Measurements from ENCODE around the gene UGDH.
"Not testable (repeated sequence)": the region's sequence is repeated elsewhere in the genome, so short reads cannot be mapped to it uniquely, and the experiment has no call there.

Gene UGDH

GRCh38 chr4:39548425-39549067, 21.3 kb upstream of the UGDH start:
- Histone ChIP-seq H3K9me3 (ENCODE audit: control insufficient read depth, low read length) (no peaks in the 10 kb centered on the region), H3K4me1 (ENCODE audit: control insufficient read depth, insufficient read depth, low read length) (peaks cover 22% of the 10 kb centered on the region), H3K4me3 (ENCODE audit: low read length) (no peak overlapping the region), H3K36me3 (ENCODE audit: control insufficient read depth, insufficient read depth, low read length, severe bottlenecking) (peaks cover 39% of the 10 kb centered on the region), H3K9ac (ENCODE audit: low read length) (no peak overlapping the region), H3K27me3 (replicated peaks; ENCODE audit: control insufficient read depth, insufficient read depth, low read length) (no peaks in the 10 kb centered on the region)
- DNase-seq (ENCODE audit: low read depth), result peak; percentile 27

DNA sequence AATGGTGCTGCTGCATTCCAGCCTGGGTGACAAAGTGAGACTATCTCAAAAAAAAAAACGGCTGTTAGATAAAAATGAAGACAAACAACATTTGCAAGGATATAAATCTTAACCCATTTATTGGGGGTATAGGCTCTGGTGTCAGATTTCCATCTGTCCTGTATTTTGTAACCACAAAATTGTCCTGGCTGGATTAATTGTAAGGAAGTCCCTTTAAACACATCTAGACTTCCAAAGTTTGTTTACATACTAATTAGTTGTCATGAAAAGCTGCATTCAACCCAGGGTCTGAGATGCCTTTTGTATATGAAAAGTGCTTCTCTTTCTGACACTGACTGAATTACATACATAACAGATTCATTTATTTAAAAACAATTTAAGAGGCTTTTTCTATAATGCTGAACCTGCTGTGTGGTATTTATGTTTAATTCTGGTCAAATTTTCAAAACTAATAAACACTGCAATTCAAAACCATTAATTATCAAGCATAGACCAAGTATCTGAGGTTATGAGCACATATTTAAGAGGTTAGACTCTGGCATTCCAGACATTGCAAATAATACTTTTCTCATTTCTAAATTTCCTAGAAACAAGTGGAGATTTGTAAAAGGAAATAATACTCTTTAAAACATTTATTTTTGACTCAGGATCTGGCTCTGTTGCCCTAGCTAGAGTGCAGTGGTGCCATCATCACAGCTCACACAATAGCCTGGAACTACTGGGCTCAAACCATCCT, 17.5 kb upstream of the UGDH start:
- Histone ChIP-seq H3K27me3 (replicated peaks; ENCODE audit: control insufficient read depth, insufficient read depth, low read length) (no peaks in the 10 kb centered on the region), H3K9ac (ENCODE audit: low read length) (no peak overlapping the region), H3K9me3 (ENCODE audit: control insufficient read depth, low read length) (no peaks in the 10 kb centered on the region), H3K4me1 (ENCODE audit: control insufficient read depth, insufficient read depth, low read length) (peaks cover 31% of the 10 kb centered on the region), H3K36me3 (ENCODE audit: control insufficient read depth, insufficient read depth, low read length, severe bottlenecking) (peaks cover 14% of the 10 kb centered on the region), H3K4me3 (ENCODE audit: low read length) (no peak overlapping the region)
- DNase-seq (ENCODE audit: low read depth), result peak; percentile 34

DNA sequence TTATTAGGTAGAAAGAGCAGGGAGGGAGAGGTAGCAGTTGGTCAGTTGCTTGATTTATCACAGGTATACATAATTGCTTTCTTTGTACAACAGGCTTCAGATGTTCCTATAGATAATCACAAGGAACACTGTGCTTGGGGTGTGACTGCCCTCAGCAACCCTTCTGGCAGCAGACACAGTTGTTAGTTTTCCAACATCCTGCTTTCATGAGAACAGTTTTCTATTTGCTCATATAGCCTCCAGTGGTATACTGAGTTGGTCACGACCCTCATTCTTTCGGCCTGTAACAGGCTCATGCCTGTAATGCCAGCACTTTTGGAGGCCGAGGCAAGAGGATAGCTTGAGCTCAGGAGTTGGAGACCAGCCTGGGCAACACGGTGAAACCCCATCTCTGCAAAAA, 16.8 kb upstream of the UGDH start:
- H3K4me1 ChIP-seq (ENCODE audit: control insufficient read depth, insufficient read depth, low read length), result peaks cover 31% of the 10 kb centered on the region
- not testable (repeated sequence) for H3K36me3 ChIP-seq (ENCODE audit: control insufficient read depth, insufficient read depth, low read length, severe bottlenecking); H3K9me3 ChIP-seq (ENCODE audit: control insufficient read depth, low read length); DNase-seq (ENCODE audit: low read depth); H3K9ac ChIP-seq (ENCODE audit: low read length); H3K4me3 ChIP-seq (ENCODE audit: low read length); H3K27me3 ChIP-seq (replicated peaks; ENCODE audit: control insufficient read depth, insufficient read depth, low read length)

DNA sequence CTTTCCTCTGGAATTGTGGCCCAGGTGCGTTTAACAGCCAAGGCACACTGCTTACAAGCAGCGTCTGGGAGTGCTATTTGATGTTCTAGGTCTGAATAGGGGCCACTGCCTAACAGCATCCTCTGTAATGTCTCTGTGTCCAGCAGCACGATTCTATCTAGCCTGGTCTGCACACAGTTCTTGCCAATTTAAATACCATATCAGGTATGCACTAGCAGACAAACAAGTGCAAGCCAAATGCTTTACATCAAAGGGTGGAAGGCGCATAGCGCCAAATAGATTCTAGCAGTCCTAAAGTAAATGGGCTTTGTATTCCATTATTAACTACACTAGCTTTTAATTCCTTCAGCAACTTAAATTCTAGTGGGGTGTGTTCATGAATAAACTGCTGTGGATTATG, 15.8 kb upstream of the UGDH start:
- no peak for DNase-seq (ENCODE audit: low read depth)
- Histone ChIP-seq H3K4me1 (ENCODE audit: control insufficient read depth, insufficient read depth, low read length) (peaks cover 22% of the 10 kb centered on the region), H3K4me3 (ENCODE audit: low read length) (no peak overlapping the region), H3K9me3 (ENCODE audit: control insufficient read depth, low read length) (no peaks in the 10 kb centered on the region), H3K36me3 (ENCODE audit: control insufficient read depth, insufficient read depth, low read length, severe bottlenecking) (peaks cover 3% of the 10 kb centered on the region), H3K27me3 (replicated peaks; ENCODE audit: control insufficient read depth, insufficient read depth, low read length) (no peaks in the 10 kb centered on the region), H3K9ac (ENCODE audit: low read length) (no peak overlapping the region)

DNA sequence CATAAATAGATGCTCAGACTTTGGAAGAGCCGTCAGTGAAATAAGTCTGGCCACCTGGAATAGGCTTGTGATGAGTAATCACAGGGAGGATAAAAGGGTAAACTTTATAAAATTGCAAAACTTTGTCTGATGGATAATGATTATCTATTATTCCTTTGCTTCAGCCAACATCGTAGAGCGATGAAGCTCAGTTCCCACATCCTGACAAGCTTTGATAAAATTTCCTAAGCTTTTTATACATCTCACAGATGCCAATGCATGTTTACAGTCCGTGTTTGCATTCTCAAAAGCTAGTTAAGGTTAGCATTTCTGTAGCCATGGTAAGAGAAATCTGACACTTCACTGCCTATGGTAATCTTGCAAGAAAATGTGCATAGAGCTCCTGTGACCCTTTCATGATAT, 15.4 kb upstream of the UGDH start:
- Histone ChIP-seq H3K4me1 (ENCODE audit: control insufficient read depth, insufficient read depth, low read length) (peaks cover 21% of the 10 kb centered on the region), H3K4me3 (ENCODE audit: low read length) (no peak overlapping the region), H3K27me3 (replicated peaks; ENCODE audit: control insufficient read depth, insufficient read depth, low read length) (no peaks in the 10 kb centered on the region), H3K9ac (ENCODE audit: low read length) (no peak overlapping the region), H3K36me3 (ENCODE audit: control insufficient read depth, insufficient read depth, low read length, severe bottlenecking) (peaks cover 3% of the 10 kb centered on the region), H3K9me3 (ENCODE audit: control insufficient read depth, low read length) (no peaks in the 10 kb centered on the region)
- DNase-seq (ENCODE audit: low read depth), result no peak

- H3K36me3 ChIP-seq (ENCODE audit: control insufficient read depth, insufficient read depth, low read length, severe bottlenecking), result peaks cover 3% of the 10 kb centered on the region
- no peak for DNase-seq (ENCODE audit: low read depth)
- H3K4me3 ChIP-seq (ENCODE audit: low read length), result no peak overlapping the region
- no peak overlapping the region for H3K9ac ChIP-seq (ENCODE audit: low read length)
- H3K27me3 ChIP-seq (replicated peaks; ENCODE audit: control insufficient read depth, insufficient read depth, low read length), result no peaks in the 10 kb centered on the region
- H3K4me1 ChIP-seq (ENCODE audit: control insufficient read depth, insufficient read depth, low read length), result peaks cover 21% of the 10 kb centered on the region
- H3K9me3 ChIP-seq (ENCODE audit: control insufficient read depth, low read length), result no peaks in the 10 kb centered on the region
Observed at GRCh38 chr4:39541987-39542610, 14.9 kb upstream of the UGDH start.

- Histone ChIP-seq H3K9me3 (ENCODE audit: control insufficient read depth, low read length) (no peaks in the 10 kb centered on the region), H3K36me3 (ENCODE audit: control insufficient read depth, insufficient read depth, low read length, severe bottlenecking) (peaks cover 3% of the 10 kb centered on the region), H3K4me1 (ENCODE audit: control insufficient read depth, insufficient read depth, low read length) (peaks cover 10% of the 10 kb centered on the region), H3K4me3 (ENCODE audit: low read length) (no peak overlapping the region), H3K9ac (ENCODE audit: low read length) (no peak overlapping the region), H3K27me3 (replicated peaks; ENCODE audit: control insufficient read depth, insufficient read depth, low read length) (no peaks in the 10 kb centered on the region)
- peak; percentile 83 for DNase-seq (ENCODE audit: low read depth)
Observed at GRCh38 chr4:39539089-39539611, 11.9 kb upstream of the UGDH start.

DNA sequence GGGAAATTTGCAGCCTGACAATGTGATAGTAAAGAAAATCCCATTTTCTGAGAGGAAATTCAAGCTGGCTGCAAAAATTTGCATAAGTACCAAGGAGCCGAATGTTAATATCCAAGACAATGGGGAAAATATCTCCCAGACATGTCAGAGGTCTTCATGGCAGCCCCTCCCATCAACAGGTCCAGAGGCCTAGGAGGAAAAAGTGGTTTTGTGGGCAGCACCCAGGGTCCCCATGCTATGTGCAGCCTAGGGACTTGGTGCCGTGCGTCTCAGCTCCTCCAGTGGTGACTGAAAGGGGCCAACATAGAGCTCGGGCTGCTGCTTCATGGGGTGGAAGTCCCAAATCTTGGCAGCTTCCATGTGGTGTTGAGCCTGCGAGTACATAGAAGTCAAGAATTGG, 6.3 kb upstream of the UGDH start:
- DNase-seq (ENCODE audit: low read depth), result no peak
- Histone ChIP-seq H3K9me3 (ENCODE audit: control insufficient read depth, low read length) (peaks cover 3% of the 10 kb centered on the region), H3K9ac (ENCODE audit: low read length) (no peak overlapping the region), H3K27me3 (replicated peaks; ENCODE audit: control insufficient read depth, insufficient read depth, low read length) (no peaks in the 10 kb centered on the region), H3K4me3 (ENCODE audit: low read length) (no peak overlapping the region), H3K36me3 (ENCODE audit: control insufficient read depth, insufficient read depth, low read length, severe bottlenecking) (no peaks in the 10 kb centered on the region), H3K4me1 (ENCODE audit: control insufficient read depth, insufficient read depth, low read length) (peaks cover 2% of the 10 kb centered on the region)

DNA sequence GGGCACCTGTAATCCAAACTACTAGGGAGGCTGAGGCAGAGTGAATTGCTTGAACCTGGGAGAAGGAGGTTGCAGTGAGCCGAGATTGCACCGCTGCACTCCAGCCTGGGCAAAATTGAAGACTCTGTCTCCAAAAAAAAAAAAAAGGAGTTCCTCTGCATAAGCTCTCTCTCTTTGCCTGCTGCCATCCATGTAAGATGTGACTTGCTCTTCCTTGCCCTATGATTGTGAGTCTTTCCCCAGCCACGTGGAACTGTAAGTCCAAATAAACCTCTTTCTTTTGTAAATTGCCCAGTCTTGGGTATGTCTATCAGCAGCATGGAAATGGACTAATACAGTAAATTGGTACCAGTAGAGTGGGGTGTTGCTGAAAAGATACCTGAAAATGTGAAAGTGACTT, 5.0 kb upstream of the UGDH start:
- not testable (repeated sequence) for H3K36me3 ChIP-seq (ENCODE audit: control insufficient read depth, insufficient read depth, low read length, severe bottlenecking); DNase-seq (ENCODE audit: low read depth); H3K9ac ChIP-seq (ENCODE audit: low read length); H3K27me3 ChIP-seq (replicated peaks; ENCODE audit: control insufficient read depth, insufficient read depth, low read length); H3K4me1 ChIP-seq (ENCODE audit: control insufficient read depth, insufficient read depth, low read length); H3K9me3 ChIP-seq (ENCODE audit: control insufficient read depth, low read length); H3K4me3 ChIP-seq (ENCODE audit: low read length)

GRCh38 chr4:39530682-39531081, 3.4 kb upstream of the UGDH start:
- no peaks in the 10 kb centered on the region for H3K36me3 ChIP-seq (ENCODE audit: control insufficient read depth, insufficient read depth, low read length, severe bottlenecking)
- no peak for DNase-seq (ENCODE audit: low read depth)
- peaks cover 5% of the 10 kb centered on the region for H3K4me1 ChIP-seq (ENCODE audit: control insufficient read depth, insufficient read depth, low read length)
- no peak overlapping the region for H3K4me3 ChIP-seq (ENCODE audit: low read length)
- no peak overlapping the region for H3K9ac ChIP-seq (ENCODE audit: low read length)
- H3K27me3 ChIP-seq (replicated peaks; ENCODE audit: control insufficient read depth, insufficient read depth, low read length), result no peaks in the 10 kb centered on the region
- H3K9me3 ChIP-seq (ENCODE audit: control insufficient read depth, low read length), result peaks cover 3% of the 10 kb centered on the region

DNA sequence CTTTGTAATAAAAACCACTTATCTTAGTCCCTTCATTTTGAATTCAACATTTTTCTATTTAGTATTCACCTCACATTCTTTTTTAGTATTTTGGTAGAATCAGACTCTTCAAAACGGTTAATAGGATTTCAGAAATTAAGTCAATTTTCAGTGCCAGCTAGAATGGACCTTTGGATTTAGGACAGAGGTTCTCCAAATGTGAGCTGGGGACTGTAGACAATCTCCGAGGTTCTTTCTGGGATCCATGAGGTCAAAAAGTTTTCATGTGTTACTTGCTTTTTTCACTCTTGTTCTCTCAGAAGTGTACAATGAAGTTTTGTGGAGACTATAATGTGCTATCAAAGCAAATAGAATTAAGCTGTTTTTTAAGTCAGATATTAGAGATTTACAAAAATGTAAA, 2.3 kb upstream of the UGDH start:
- no peaks in the 10 kb centered on the region for H3K36me3 ChIP-seq (ENCODE audit: control insufficient read depth, insufficient read depth, low read length, severe bottlenecking)
- DNase-seq (ENCODE audit: low read depth), result no peak
- H3K4me1 ChIP-seq (ENCODE audit: control insufficient read depth, insufficient read depth, low read length), result peaks cover 10% of the 10 kb centered on the region
- H3K9me3 ChIP-seq (ENCODE audit: control insufficient read depth, low read length), result peaks cover 3% of the 10 kb centered on the region
- H3K9ac ChIP-seq (ENCODE audit: low read length), result no peak overlapping the region
- H3K4me3 ChIP-seq (ENCODE audit: low read length), result no peak overlapping the region
- H3K27me3 ChIP-seq (replicated peaks; ENCODE audit: control insufficient read depth, insufficient read depth, low read length), result no peaks in the 10 kb centered on the region

Data from adipocyte (in vitro differentiated cells).